Astrocyte of the hippocampus (primary cell): ENCODE data around the gene LRIG2.
"Not testable (repeated sequence)": the region's sequence is repeated elsewhere in the genome, so short reads cannot be mapped to it uniquely, and the experiment has no call there.

ENCODE experiments used
- DNase-seq: peaks from one replicate; pipeline ENCODE4 v3.0.0; 2011; ENCODE audit warnings: low read depth, low spot score

Gene LRIG2, protein sequence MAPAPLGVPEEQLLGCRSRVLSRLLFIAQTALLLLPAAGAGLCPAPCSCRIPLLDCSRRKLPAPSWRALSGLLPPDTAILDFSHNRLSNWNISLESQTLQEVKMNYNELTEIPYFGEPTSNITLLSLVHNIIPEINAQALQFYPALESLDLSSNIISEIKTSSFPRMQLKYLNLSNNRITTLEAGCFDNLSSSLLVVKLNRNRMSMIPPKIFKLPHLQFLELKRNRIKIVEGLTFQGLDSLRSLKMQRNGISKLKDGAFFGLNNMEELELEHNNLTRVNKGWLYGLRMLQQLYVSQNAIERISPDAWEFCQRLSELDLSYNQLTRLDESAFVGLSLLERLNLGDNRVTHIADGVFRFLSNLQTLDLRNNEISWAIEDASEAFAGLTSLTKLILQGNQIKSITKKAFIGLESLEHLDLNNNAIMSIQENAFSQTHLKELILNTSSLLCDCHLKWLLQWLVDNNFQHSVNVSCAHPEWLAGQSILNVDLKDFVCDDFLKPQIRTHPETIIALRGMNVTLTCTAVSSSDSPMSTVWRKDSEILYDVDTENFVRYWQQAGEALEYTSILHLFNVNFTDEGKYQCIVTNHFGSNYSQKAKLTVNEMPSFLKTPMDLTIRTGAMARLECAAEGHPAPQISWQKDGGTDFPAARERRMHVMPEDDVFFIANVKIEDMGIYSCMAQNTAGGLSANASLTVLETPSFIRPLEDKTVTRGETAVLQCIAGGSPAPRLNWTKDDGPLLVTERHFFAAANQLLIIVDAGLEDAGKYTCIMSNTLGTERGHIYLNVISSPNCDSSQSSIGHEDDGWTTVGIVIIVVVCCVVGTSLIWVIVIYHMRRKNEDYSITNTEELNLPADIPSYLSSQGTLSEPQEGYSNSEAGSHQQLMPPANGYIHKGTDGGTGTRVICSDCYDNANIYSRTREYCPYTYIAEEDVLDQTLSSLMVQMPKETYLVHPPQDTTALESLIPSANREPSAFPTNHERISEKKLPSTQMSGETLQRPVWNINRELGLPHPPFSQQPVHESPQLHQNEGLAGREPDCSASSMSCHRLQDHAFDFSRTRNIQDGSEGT

DNA sequence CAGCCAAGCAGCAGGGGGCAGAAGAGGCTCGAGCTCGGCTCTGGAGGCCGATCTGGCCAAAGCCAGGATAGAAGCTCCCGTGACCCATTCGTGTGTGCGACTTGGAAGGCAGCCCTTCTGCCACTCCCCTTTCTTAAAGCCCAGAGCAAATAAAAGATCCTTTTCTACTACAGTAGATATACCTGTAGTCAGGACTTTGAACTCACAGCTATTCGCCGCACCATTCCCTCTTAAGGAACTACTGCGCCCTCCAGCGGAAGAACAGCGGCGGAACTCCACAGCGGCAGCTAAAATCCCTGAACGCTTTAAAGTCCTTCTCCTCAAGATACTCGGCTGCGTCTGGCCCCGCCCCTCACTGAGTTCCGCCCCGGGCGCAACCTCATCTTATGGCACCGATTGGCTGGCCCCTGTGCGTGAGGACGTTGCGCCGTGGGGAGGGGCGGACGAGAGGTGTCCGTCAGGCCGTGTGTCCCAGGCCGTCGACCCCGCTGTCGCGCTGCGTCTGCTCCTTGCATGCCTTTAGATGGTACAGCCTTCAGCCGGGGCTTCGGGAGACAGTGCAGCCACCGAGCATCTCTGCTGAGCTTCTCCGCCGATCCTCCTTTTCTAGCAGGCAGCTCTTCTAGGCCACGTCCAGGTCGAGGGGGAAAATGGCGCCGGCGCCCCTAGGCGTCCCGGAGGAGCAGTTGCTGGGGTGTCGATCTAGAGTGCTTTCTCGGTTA, at the start of gene LRIG2:
Gene LRIG2 (plus strand): TSS at position 442 of the 722 bp plus-strand sequence. CDS start 209 bp downstream, at position 651.
- DNase-seq = peak; percentile 99

GRCh38 chr1:113023316-113023715, 49.7 kb upstream of the LRIG2 start:
- DNase-seq = not testable (repeated sequence)

GRCh38 chr1:113027007-113027406, 46.0 kb upstream of the LRIG2 start:
- no peak for DNase-seq

DNA sequence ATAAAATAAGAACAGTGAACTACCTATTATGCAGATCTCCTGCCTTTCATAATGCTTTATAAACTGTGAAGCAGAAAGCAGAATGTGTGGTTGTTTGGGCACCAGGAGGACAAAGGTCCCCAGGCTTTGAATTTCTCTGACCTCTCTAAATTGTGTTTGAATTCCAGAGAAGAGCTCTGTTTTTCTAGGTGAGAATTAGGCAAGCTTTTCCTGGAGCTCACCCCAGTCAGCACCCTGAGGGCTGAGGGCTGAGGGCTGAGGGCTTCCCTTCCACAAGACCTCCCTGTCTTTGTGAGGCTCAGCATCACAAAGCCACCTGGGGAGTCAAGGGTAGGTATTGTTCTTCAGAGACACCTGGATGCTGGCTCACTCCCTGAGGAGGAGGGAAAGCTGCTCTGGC, 45.5 kb upstream of the LRIG2 start:
- DNase-seq = no peak

DNA sequence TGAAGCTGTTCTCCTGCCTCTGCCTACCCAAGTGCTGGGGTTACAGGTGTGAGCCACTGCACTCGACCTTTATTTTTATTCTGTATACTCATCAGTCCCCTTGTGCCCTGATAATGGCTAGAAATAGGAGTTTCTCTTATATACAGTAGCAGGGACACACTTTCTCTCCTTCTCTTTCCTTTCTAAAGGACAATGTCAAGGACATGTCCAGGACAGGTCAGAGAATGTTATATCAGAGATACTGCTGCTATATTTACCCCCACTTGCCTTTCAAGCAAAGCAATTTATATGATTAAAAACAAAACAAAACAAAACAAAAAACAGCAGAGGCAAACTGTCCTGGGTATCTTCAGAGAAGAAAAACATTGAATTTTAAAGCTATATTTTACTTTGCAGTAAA, 43.2 kb upstream of the LRIG2 start:
- DNase-seq = no peak

GRCh38 chr1:113031171-113031933, 41.6 kb upstream of the LRIG2 start:
- DNase-seq = no peak

DNA sequence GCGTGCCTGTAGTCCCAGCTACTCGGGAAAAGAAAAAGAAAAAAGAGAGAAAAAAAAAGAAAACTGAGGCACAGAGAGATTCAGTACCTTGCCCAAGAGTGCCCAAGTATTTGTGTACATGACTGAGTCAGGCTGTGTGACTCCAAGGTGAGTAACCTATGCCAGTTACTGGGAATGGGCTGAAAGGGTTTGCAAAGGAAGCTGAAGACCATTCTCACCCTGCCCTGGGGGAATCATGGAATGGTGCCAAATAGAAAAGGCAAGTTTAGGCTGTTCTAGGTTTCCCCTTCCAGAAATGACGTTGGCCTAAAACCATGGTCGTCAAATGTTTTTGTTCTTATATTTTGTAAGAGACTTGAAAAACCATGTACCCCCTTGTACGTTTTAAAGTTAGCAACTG, 37.9 kb upstream of the LRIG2 start:
- no peak for DNase-seq

DNA sequence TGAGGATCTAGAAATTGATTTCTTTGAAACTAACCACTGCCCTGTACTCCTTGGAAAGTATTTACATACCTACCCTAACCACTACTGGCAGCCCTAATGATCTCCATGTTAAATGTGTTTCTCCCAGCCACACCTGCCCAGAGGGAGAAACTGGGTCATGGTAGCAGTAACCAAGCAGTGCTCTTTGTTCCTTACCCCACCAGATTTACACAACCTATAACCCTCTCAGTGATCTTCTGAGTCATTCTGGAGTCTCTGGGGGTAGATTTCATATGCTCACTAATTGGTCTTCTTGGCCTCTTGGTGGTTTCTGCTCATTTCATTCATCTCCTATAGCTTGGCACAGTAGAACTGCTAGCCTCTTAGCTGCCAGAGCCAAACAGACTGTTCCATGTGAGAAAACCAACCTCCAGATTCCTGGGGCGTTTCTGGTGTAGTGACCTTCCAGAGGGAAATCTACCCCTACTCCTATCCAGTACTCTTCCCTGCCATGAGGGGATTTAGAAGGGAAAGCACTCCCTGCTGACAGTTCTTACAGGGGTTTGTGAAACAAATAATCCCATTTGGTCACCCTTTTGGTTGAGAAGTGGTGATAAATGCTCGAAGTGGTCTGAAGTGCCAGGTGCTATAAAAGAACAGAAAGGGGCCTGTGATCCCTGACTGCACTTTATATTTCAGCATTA, 36.2 kb upstream of the LRIG2 start:
- peak; percentile 19 for DNase-seq

- DNase-seq = no peak
Observed at GRCh38 chr1:113040041-113040440, 33.0 kb upstream of the LRIG2 start.

GRCh38 chr1:113040718-113041412, 32.1 kb upstream of the LRIG2 start:
- DNase-seq = no peak

DNA sequence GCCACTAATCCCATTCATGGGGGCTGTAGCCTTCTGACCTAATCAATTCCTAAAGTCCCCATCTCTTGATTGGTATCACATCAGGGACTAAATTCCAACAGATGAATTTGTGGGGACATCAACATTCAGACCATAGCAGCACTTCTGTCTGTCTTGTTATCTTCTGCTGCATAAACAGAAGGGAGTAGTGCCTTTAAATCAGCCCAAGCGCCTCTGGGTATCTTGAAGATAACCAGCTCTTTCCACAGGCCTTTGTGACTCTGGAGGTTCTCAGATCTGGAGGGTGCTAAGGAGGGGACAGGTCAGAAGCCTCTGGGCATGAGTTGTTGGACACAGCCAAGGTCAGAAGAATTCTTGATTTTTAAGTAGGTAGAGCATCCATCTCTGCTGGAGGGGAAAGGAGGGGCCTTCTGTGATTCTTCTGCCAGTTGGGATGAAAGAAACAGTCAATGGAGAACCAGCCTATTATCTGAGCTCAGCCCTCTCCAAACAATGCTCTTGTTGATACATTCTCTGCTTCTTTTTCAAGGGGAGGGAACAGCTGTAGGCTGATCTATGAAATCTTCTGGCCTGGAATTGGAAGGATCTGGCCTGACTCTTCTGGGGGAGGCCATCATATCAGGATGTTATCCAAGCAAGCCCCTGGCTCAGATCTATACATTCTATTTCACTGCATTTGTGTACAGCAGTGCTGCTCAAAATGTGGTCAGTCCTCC, 31.3 kb upstream of the LRIG2 start:
- DNase-seq = no peak

- DNase-seq = peak; percentile 90
Observed at GRCh38 chr1:113042285-113043143, 30.5 kb upstream of the LRIG2 start.

DNA sequence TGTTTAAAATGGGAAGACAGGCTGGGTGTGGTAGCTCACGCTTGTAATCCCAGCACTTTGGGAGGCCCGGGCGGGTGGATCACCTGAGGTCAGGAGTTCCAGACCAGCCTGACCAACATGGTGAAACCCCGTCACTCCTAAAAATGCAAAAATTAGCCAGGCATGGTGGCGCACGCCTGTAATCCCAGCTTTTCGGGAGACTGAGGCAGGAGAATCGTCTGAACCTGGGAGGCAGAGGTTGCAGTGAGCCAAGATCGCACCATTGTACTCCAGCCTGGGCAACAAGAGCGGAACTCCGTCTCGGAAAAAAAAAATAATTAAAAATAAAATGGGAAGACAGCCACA, 29.9 kb upstream of the LRIG2 start:
- DNase-seq = not testable (repeated sequence)

GRCh38 chr1:113046569-113046968, 26.4 kb upstream of the LRIG2 start:
- no peak for DNase-seq

DNA sequence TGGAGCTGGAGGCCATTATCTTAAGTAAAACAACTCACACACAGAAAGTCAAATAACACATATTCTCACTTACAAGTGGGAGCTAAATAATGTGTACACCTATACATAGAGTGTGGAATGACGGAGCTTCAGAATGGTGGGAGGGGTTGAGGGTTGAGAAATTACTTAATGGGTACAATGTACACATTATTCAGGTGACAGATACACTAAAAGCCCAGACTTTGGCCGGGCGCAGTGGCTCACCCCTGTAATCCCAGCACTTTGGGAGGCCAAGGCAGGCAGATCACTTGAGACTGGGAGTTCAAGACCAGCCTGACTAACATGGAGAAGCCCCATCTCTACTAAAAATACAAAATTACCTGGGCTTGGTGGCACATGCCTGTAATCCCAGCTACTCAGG, 24.9 kb upstream of the LRIG2 start:
- DNase-seq = no peak

- DNase-seq = no peak
Observed at GRCh38 chr1:113053344-113054126, 19.5 kb upstream of the LRIG2 start.

- no peak for DNase-seq
Observed at GRCh38 chr1:113055570-113055969, 17.4 kb upstream of the LRIG2 start.
